Medulla oblongata (tissue), 1 donor: Measurements from ENCODE around the gene GPBP1L1.
"Not testable (repeated sequence)": the region's sequence is repeated elsewhere in the genome, so short reads cannot be mapped to it uniquely, and the experiment has no call there.

ENCODE experiments used
- DNase-seq: peaks from one replicate; pipeline ENCODE4 v3.0.0-alpha.2; 2015; ENCODE audit errors: extremely low spot score

The GPBP1L1 gene

GRCh38 chr1:45640293-45640692 lies 46.0 kb downstream of the GPBP1L1 start:
- DNase-seq: no peak

- DNase-seq: peak; percentile 40
Measured at GRCh38 chr1:45635211-45635610, 51.1 kb downstream of the GPBP1L1 start.

DNA sequence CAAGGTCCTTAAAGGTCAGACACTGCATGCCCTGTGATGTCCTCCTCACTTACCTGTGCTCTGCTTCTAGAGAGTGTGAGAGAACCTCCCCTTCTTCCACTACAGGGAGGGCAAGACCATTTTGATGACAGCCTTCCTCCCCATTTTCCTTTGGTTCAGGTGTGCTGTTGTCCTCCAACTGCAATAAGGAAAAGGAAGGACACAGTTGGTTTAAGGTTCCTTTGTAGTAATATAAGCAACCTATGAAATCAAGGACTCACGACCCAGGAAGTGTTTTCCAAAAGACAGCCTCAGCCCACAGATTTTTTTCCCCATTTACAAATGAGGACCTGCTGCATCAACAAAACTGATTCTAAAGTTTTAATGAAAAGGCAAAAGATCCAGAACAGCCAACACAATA lies 55.9 kb downstream of the GPBP1L1 start:
- no peak for DNase-seq

GRCh38 chr1:45629035-45629434 lies 57.3 kb downstream of the GPBP1L1 start:
- no peak for DNase-seq

- DNase-seq: no peak
Measured at GRCh38 chr1:45623972-45624371, 62.4 kb downstream of the GPBP1L1 start, which contains the start of gene CCDC17. CCDC17 (minus strand) TSS chr1:45624054; CDS start chr1:45623909, 145 bp downstream.

GRCh38 chr1:45622524-45623394 lies 63.6 kb downstream of the GPBP1L1 start:
- DNase-seq: no peak

DNA sequence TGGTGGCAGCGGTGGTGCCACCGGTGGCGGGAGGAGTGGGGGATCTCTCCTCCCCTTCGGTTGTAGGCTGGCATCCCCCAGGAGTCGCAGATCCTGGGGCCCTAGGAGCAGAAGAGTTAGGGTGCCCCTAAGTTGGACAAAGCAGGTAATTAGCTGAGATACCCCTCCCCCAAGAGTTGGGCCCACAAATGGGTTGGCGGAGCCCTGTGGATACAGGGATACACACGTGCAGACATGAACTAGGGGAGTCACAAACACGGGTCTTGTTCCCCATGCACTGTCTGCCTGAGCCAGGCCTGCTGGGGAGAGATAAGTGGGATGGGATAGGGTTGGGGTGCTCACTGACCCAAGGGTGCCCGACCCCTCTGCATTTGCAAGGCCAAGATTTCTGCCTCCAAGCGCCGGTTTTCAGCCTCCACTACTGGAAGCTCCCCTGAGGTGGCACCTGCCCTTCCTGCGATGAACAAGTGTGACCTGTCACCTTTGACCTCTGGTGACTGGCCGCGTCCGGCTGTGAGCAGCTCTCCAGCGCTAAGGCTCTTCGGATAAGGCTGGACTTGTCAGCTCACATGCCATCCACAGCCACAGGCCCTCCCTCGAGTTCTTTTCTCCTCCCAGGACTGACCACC lies 64.3 kb downstream of the GPBP1L1 start:
- no peak for DNase-seq

GRCh38 chr1:45621501-45621836 lies 64.9 kb downstream of the GPBP1L1 start:
- DNase-seq: no peak

GRCh38 chr1:45620588-45621500 lies 65.5 kb downstream of the GPBP1L1 start:
- no peak for DNase-seq

DNA sequence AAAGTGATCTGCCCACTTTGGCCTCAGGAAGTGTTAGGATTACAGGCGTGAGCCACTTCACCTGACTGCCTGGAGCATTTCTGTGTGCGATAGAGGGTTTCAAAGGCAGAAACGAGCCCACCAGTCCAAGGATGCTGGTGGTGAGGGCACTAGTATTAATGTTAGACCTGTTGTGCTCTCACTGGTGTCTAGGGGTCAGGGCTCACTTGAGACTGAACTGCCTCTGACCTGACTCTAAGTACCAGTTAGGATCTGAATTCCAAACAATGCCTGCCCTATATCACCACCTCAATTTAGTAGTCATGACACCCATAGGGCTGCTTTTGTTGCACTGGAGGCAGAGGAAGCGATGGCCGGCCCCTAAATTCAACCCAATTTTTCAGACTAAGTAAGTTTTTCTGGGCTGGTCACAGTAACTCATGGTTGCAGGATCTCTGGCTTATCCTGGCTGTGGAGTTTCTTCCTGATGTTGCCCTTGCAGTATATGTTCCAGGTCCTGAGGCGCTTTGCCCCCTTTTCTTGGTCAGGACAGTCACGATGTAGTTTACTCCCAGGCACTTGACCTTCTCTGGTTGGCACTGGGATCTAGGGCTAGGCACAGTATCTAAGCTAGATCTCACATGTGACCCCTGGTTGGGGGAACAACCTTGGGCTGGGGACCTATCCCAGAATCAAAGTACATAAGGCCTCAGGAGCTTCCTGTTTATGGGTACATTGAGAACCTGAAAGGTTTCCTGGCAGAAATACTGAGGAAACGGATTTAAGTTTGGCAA lies 67.0 kb downstream of the GPBP1L1 start:
- DNase-seq: no peak

- no peak for DNase-seq
Measured at GRCh38 chr1:45617618-45618017, 68.7 kb downstream of the GPBP1L1 start.

- DNase-seq: no peak
Measured at GRCh38 chr1:45615885-45616284, 70.4 kb downstream of the GPBP1L1 start.

DNA sequence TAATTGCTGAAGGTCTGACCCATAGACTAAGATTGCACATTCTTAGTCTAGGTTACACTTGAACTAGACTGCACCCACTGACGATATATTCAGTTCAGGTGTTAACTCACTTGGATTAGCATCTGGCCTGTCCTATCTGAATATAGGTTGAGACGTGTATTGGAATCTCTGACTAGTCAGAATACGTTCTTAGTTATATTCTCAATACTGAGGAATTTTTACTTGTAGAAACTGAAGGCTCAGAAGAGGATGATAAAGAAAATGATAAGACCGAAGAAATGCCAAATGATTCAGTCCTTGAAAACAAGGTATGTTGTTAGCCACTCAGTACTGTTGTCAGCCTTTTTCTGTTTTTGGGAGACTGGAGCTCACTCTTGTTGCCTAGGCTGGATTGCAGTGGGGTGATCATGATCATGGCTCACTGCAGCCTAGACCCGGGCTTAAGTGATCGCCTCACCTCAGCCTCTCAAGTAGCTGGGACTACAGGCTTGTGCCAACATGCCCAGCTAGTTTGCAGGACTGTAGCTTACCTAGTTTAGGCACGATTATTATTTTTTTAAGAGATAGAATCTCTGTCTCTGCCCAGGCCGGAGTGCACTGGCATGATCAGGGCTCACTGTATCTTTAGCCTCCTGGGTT lies 73.3 kb downstream of the GPBP1L1 start:
- DNase-seq: no peak

- DNase-seq: no peak
Measured at GRCh38 chr1:45610589-45611226, 75.6 kb downstream of the GPBP1L1 start.

DNA sequence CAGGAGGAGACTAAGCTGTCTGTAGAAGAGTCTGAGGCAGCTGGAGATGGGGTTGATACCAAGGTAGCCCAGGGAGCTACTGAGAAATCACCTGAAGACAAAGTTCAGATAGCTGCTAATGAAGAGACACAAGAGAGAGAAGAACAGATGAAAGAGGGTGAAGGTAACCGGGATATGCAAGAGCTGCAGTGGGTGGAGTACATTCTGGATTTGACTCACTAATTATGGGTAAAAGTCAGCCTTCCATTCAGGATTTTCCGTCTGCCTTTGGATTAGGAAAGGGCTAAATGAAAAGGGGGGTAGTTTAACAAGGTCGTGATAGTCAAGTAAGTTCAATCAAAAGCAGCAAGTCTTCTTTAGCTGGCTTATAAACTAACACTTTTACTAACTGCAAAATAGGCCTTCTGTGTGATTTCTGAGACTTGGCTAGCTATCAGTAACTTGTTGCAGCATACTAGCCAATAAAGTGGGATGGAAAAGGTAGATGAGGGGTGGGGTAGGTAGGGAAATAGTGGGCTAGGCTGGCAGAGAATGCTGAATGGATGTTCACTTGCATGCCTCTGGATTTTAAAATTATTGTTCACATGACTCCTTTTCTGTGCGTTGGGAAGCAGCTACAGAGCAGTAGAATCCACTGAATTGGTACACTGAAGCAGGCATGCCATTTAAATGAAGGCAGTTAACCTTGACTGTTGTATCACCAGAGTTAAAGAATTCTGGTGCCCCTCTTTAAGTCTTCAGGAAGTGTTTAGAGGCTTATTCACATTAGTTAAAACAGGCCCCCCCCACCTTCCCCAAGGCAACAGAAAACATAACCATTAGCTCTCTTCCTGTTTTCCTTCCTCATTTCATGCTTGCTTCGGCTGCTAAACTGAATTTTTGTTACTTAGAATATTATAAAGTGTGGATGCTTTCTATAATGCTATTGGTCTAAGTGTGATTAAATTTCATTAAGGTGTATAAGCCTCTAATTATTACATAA lies 77.9 kb downstream of the GPBP1L1 start:
- no peak for DNase-seq

DNA sequence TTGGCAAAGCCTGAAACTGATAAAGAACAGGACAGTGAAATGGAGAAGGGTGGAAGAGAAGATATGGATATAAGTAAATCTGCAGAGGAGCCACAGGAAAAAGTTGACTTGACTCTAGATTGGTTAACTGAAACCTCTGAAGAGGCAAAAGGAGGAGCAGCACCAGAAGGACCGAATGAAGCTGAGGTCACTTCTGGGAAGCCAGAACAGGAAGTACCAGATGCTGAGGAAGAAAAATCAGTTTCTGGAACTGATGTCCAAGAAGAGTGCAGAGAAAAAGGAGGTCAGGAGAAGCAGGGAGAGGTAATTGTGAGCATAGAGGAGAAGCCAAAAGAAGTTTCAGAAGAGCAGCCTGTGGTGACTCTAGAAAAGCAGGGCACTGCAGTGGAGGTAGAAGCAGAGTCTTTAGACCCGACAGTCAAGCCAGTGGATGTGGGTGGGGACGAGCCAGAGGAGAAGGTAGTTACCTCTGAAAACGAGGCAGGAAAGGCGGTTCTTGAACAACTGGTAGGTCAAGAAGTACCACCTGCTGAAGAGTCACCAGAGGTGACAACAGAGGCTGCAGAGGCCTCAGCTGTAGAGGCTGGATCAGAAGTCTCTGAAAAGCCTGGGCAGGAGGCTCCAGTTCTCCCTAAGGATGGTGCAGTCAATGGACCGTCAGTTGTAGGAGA lies 78.8 kb downstream of the GPBP1L1 start:
- no peak for DNase-seq

- no peak for DNase-seq
Measured at GRCh38 chr1:45604239-45604638, 82.1 kb downstream of the GPBP1L1 start.

DNA sequence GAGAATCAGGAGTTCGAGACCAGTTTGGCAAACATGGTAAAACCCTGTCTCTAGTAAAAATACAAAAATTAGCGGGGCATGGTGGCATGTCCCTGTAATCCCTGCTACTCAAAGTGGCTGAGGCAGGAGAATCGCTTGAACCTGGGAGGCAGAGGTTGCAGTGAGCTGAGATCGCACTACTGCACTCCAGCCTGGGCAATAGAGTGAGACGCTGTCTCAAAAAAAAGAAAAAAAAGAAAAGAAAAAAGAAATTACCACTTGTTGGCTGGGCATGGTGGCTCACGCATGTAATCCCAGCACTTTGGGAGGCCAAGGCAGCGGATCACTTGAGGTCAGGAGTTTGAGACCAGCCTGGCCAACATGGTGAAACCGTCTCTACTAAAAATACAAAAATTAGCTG lies 89.6 kb downstream of the GPBP1L1 start:
- DNase-seq: not testable (repeated sequence)

GRCh38 chr1:45594412-45594811 lies 91.9 kb downstream of the GPBP1L1 start:
- no peak for DNase-seq
